Ramos (cell line): ENCODE data around the gene ARHGEF28.

Experiments used
- in situ Hi-C: fragments of 300-500 bp; cut with MboI; formaldehyde crosslinking; loops from one replicate; pipeline ENCODE4 v1.14.3; 2022; ENCODE audit warnings: low sequenced_read_pairs; ENCODE audit not compliant: unreplicated experiment

The ARHGEF28 gene

GRCh38 chr5:73620334-73620687 lies 5.7 kb upstream of the ARHGEF28 start:
- in situ Hi-C loops: no loop called here

DNA sequence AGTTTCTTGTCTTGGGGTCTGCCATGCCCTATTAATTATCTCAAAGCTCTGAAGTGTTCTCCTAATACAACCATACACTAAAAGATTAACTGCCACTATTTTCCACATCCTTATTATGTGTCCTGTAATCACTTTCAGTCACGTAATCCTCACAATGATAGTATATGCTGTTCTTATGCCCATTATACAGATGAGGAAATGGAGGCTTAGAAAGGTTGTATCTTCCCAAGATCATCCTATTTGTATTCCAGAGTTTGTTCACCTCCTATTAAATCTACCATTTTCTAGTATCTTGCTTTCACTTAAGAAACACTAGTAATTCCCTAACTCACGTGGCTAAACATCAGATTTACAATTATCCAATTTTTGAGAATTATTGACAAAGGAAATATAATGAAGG lies 2.9 kb upstream of the ARHGEF28 start:
- in situ Hi-C loops: no loop called here

DNA sequence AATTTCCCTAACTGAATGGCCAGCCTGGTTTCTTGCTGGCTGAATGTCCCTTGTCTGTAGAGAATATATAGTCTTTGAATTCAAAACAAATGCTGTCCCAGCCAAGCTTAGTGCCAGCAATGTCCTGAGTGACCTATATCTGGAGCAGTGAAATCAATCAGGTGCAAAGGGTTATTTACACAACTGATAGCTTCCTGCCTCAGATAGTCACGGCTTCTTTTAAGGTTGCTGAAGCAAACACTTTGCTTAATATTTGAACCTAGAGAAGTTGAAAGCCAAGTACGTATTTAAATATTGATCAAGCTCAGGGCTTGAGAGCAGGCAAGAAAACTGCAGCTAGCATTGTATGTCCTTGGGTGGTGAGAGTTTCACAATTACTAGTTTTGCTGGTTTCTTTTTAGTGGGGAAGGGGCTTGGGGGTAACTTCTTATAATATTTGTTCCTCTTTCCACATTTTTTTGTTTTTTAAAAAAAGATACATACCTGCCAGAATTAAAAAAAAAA lies 2.0 kb upstream of the ARHGEF28 start:
- in situ Hi-C loops: no loop called here

- in situ Hi-C loops: no loop called here
These were observed 1.1 kb upstream of the ARHGEF28 start for GRCh38 chr5:73624888-73625287.

DNA sequence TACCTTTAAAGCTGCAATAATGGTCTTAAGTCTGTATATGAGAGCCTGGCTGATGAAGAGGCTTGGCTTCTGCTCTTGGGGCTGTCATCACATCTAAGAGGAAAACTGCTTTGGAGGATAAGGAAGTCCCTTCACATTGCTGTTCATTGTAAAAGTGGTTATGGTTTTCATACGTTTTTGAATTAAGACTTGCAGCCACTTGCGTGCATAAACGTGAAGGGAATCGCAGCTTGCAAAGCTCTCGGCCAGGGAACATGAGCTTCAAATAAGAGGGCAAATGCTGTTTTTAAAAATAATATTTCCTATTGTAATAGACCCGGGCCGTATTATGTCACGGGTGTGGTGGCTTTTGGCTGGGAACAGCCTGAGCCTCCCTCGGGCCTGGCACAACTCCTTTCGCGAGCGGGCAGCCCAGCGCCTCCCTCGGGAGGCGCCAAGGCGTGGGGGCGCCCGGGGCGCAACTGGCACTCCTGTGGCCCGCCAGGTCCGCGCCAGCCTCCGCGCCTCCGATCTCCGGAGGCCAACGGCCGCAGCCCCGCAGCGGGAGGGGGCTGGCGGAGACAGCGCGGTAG lies 538 bp upstream of the ARHGEF28 start:
- in situ Hi-C loops: no loop called here

DNA sequence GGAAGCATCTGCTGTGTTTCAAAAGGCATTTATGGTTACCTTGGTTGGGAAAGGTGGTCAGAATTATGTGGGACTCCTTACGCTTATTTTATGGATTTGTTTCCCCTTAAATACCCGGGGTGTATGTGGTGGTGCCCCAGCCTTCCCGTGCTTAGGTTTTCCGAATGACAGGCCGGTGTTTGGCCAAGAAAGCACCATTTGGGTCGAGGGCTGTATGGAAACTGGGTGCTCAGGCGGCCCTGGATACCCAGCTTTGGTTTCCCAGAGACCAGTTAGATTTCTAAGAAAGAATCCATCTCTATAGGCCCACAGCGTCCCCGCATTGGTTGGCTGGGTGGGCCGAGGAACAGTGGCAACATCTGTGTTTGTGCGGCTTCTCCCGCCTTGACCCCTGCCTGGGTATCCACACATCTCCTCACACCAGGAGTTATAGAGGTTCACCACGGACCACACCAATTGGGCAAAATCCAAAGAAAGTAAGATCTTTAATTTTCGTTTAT lies 868 bp downstream of the ARHGEF28 start:
- in situ Hi-C loops: no loop called here

GRCh38 chr5:73629456-73629855 lies 3.5 kb downstream of the ARHGEF28 start:
- in situ Hi-C loops: no loop called here

GRCh38 chr5:73630765-73631164 lies 4.8 kb downstream of the ARHGEF28 start:
- in situ Hi-C loops: no loop called here

DNA sequence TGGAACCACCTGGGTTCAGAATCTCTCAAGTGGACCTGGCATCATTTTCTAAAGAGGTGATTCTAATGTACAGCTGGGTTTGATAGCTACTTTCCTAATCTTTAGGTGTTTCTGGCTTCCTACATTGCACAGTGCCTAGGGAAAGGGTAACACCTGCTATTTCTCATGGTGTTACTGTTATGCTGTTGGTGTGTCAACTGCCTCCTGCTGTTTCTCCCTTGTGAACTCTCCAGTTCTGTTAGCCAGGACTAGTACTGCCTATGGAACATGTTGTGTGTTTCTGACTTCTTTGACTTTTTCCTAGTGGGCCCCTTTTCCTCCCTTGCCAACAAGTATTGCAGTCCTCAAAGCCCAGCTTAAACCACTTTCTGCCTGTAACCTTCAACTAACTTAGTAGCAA lies 5.5 kb downstream of the ARHGEF28 start:
- in situ Hi-C loops: no loop called here

GRCh38 chr5:73633060-73633459 lies 7.1 kb downstream of the ARHGEF28 start:
- in situ Hi-C loops: no loop called here

DNA sequence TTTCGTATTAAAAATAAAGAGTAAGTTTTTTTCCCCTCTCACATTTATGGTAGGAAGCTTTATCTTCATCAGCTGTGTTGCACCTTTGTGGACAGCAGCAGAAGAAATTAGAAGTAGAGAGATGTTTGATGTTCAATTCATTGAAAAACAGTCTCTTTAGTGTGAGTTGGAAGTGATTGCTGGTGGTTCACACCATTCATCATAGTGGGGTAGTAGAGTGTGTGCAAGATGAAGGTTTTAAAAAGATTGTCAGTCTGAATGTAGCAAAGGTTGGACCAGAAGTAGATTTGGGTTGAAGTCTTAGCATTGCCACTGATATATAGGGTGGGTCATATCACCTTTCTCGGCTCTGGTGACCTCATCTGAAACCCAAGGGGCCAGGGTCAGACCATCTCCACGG lies 10.4 kb downstream of the ARHGEF28 start:
- in situ Hi-C loops: no loop called here

- in situ Hi-C loops: no loop called here
These were observed 11.6 kb downstream of the ARHGEF28 start for GRCh38 chr5:73637565-73637964.

DNA sequence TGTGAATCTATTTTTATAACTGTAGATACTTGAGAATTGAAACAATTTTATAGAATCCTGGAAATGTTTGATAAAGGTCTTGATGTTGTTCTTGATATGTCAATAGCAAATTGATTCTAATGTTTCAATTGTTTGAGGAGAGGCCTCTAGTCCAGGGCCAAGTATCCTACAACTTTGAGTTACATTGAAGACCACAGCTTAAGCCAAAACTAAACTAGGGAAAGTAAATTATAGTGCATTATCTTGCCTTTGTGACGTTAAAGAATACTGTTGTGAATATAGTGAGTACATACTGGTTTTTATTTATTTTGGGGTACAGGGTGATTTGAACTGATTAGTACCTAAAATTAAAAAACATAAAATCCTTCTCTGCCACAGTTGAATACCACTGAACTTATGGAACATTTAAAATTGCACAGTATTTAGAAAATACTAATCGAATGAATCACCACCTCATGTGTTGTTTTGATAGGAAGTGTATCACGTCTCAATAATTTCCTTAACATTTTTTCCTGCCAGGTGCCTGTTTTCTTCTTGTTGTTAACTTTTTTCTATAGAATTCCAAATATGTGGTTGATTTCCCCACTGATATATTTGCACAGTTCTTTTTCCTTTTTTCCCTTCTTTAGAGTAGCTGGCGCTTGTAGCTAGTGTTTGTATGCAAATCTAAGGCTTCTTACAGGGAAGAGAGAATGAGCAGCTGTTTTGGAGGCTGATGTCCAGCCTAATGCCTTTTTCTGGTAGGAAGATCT lies 12.5 kb downstream of the ARHGEF28 start:
- in situ Hi-C loops: no loop called here

DNA sequence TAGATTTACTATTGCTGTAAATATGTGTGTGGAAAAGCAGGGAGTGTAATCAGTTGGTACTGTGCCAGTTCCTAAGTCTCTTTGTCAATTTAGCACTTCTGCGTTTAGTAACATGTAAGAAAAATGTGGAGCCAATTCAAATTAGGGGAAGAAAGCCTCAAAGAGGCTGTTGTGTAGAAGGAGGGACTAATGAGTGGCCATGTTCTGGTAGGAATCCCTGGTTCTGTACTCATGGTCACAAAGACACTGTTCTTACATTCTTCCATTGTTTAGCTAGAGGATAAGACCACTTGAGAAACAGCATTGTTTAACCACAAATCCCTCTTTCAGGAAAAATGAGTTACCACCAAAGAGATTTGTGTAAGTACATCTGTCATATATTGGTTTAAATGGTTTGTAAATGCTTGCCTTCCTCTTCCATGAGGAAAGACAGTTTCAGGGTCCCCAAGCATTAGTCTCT lies 14.9 kb downstream of the ARHGEF28 start:
- in situ Hi-C loops: no loop called here

DNA sequence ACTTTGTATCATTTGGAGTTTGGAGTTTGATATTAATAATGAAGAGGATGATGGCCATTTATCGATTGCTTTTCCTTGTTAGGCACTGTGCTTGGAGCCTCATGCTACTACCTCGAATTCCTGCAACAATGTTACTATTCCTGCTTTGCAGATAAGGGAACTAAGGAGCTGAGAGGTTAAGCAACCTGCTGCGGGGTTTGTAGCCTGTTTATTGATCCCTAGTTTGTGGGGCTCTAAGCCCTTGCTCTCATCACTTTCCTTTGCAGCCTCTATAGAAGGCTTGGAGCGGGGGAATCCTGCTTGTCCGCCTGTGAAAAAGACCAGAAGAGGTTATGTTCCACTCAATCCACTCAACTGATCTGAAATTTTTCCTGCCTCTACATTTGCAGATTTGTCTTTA lies 15.8 kb downstream of the ARHGEF28 start:
- in situ Hi-C loops: no loop called here

DNA sequence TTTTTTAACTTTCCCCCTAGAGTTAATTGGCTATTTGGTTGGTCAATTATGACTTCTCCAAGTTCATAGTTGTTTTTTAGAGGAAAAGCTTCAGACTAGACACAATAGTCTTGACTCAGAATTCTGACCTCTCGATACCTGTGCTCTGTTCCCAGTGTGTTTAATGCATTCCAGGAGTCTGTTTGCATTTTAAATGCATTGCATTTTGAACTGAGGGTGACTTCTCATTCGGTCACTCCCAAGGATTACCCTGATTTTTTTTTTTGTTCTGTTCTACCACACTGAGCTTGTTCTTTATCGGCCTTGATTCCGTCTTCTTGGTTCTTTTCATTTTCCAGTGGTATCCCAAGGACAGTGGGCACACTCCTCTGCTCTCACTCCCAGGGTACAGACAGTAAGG lies 16.3 kb downstream of the ARHGEF28 start:
- in situ Hi-C loops: no loop called here

DNA sequence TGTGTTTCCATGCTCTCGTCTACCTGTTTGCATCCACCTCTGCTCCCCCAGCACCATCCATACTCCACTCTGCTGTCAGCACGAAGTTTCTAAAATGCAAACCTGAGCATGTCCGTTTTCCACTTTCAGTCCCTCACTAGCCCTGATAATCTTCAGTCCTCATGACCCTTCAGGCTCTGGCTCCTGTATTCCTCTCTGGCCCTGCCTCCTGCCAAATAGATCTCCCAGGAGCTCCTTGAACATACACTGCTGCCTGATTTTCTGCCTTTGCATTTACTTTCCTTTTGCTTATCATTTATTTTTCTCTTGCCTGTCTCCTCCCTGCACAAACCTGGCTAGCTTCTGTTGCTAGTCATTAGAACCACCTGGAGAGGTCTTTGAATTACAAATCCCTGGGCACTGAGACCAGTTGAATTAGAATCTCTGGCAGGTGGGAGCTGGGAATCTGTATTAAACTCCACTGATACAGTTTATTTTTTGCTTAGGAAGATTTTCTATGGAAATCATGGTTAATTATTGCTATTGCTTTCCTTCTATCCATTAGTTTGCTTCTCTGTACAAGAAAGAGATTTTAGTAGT lies 18.5 kb downstream of the ARHGEF28 start:
- in situ Hi-C loops: no loop called here

GRCh38 chr5:73647721-73648120 lies 21.7 kb downstream of the ARHGEF28 start:
- in situ Hi-C loops: no loop called here

DNA sequence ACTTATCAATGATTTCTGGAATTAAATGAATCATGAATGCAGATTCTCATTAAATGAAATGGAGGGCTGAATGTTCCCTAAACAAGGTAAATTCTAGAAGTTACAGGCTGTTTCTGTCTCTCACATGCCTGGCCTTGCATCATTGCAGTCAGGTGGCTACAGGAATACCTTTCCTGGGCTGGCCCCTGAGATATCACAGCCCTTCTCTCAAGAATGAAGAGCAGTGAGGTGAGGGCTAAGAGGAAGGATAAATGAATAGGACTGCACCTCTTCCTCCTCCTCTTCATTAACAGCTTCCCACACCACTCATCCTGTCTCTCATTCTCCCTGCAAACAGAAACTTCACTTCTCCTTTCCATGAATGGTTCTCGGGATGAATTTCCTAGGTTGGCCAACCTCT lies 22.5 kb downstream of the ARHGEF28 start:
- in situ Hi-C loops: no loop called here

DNA sequence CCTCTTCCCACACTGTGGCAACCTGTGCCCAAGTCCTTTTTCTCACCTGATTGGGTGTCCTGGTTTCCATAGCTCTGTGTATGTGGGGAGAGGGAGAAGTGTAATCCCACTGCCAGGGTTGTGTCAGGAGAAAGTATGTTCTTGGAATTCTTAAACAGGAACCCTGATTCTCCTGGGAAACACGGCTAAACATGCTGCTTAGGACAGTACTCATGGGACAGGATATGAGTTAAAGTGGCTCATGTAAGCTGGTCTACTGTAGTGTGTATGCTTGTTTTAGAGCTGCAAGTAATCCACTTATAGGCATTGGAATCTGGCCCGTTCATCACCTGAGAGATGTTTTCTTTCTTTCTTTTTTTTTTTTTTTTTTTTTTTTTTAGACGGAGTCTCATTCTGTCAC lies 23.9 kb downstream of the ARHGEF28 start:
- in situ Hi-C loops: no loop called here

DNA sequence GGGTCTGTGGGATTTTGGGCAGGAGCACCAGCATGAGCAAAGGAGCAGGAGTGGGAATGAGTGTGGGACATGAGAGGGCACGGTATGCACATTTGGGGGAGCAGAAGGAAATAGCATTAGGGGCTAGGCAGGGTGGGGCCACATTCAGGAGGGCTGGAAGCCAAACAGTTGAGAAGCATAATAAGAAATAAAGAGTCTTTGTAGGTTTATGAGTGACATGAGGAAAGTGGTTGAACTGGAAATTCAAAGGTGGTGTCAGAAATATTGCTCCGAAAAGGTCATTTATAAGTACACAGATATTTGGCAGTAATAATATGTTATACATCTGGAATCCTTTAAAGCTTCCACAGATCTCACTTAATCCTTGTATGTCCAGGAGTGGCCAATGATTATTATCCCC lies 26.4 kb downstream of the ARHGEF28 start:
- in situ Hi-C loops: no loop called here
